T1000 (cell line): ENCODE results near the gene ATP8A2.

Source experiments
- DNase-seq: peaks from one replicate; lab custom pipeline; 2025; ENCODE audit warnings: mixed read lengths; lab: John Stamatoyannopoulos, UW

ATP8A2 gene

DNA sequence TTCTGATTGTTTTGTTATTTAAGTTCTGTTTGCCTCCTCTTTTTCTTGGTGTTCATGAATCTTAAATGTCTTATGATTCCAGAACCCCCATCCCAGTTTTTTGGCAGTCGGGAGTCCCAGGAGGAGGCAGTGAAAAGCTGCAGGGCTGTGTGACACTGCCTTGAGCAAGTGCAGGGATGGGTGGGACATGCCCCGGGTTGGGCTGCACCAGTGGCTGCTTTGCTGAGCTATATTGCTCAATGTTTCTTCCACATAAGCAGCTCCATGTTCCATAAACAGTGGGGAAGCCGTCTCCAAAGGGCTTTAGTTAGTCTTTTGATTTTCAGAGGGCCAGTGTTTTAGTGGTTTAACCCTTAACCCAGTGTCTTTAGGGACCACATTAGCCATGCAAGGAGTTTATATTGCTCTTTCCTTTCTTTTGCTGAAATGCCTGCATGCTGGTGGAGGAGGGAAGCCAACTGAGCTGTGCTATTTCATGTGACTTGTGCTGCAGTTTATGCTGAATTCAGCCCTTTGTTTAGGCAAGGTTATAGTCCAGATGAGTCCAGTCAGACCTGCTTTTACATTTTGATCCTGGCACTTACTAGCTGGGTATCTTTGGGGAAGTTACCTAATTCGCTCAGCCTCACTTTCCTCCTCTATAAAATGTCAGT, 13.1 kb downstream of the ATP8A2 start:
- DNase-seq: no peak

DNA sequence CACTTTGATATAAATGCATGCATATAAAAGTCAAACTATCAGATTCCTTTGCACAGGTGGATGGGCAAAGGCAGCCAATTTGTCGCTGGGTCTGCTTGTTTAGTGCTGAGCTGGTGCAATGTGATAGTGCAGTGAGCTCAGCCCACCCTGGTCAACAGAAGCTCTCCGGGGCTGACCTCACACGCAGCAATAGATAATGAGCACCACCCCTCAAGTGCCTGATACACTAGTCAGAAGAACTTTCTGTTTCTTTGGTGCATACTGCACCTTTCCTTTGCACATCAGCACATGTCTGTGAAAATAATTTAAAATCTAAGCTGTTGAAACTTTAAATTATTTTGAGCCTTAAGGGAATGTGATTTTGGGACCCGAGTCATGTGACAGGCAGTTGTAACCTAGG, 20.2 kb downstream of the ATP8A2 start:
- DNase-seq: no peak

DNA sequence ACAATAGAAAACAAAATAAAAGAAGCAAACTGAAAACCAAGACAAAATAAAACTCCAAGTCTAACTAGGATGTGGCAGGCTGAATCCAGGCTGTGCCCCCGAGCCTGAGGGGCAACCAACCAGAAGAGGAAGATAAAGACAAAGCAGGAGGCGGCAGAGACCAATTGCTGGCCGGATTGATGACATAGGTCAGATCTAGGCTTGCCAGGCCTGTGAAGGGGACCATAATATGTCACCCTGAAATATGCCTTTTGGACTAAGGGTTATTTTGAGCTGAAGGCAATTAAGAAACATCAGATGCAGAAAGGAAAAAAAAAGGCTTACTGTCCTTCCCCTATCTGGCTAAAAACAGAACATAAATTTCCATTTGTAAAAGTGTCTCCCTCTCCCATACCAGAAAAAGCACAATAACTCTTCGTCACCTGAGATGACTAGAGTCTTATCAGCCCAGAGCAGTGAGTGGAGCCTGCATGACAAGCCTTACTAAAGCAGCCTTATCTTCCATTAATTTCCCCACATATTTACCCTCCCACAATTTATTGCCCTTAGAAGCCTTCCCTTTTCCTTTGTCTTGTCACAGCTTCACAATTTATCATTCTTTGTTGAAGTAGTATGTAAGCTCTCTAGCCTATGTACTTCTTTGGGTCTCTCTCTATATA, 22.8 kb downstream of the ATP8A2 start:
- DNase-seq: no peak

DNA sequence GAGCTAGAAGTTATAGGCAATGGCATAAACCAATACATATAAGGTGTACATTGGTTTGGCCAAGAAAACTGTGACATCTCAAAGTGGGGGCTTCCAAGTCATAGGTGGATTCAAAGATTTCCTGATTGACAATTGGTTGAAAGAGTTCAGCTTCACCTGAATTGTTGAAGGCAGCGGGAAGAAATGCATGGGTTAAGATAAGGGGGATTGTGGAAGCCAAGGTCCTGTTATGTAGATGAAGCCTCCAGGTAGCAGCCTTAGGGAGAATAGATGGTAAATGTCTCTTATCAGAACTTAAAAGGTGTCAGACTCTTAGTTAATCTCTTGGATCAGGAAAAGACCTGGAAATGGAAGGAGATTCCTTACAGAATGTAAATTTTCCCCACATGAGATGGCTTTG, 26.0 kb downstream of the ATP8A2 start:
- DNase-seq: no peak

DNA sequence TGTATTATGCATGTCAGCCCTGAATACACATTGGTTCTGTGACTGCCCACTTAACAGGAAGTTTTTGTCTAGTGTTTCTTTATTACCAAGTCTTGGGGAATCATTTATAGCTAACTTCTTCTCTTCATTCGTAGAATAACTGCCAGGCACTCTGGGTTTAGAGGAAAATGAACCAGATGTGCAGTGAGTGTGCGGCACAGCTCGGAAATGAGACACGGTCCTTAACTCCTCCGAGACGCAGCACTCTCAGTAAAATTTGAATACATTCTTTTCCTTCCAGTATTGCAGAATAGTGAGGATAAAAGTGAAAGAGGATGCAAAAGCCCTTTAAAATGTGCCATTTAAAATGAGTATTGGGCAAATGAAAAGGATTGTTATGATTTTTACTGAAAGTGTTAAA, 29.2 kb downstream of the ATP8A2 start:
- no peak for DNase-seq

DNA sequence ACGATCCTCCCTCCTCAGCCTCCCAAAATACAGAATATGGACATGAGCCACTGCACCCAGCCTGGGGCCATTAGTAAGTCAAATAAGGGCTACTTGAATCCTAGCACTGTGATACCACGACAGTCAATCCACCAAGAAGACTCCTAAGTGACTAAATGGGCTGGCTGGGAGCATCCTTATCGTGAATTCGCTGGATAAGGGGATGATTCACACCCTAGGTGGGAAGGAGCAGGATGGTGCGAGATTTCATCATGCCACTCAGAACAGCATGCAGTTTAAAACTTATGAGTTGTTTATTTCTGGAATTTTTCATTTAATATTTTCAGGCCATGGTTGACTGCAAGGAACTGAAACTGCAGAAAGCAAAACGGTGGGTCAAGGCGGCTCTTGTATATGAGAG, 30.2 kb downstream of the ATP8A2 start:
- no peak for DNase-seq

DNA sequence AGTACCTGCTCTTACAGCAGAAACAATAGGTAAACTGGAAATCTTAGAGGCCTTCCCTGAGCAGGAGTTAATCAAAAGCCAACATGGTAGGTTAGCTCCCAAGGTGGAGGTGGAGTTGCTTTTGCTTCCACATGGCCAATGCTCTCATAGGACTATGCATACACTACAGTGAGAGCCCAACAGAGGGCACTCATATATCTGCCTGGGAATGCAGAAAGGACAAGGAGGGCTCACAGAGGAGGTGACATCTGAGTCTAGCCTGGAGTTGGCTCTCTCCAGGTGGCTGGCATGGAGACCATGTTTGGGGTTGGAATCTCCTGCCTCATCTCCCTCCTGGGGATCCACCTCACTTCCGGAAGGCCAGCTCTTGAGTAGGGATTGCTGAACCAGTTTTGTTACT, 34.6 kb downstream of the ATP8A2 start:
- DNase-seq: no peak

DNA sequence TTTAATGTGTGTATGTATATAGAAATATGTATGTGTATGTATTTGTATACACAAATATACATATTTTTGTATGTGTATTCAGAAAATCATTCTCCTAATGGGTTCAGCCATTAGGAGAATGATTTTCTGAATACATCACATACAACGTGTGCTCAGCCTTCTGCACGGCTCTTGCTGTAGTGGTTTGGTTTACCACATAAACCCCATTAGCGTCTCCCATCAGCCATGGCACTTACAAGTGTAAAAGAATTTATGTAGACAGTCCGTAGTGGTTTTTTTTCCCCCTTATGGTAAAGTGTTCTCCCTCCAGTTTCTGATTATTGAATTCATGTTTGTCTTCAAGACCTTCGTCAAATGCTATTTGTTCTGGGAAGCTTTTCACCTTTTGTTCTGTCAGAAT, 38.2 kb downstream of the ATP8A2 start:
- no peak for DNase-seq

DNA sequence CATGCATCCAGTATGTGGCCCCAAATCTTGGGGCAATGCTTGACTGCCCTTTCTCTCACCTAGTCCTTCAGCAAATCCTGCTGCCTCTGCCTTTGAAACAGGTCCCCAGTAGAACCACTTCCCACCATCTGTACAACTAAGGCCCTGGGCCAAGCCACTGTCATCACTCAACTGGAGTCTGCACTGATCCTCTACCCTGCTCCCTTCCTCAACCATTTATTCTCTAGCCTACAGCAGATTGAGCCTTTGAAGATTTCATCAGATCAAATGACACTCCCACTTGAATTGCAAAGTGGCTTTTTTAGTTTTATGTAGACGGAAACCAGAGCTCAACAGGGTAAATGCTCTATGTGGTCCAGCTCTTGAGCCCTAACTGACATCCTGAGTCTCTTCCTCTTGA, 43.5 kb downstream of the ATP8A2 start:
- DNase-seq: no peak

DNA sequence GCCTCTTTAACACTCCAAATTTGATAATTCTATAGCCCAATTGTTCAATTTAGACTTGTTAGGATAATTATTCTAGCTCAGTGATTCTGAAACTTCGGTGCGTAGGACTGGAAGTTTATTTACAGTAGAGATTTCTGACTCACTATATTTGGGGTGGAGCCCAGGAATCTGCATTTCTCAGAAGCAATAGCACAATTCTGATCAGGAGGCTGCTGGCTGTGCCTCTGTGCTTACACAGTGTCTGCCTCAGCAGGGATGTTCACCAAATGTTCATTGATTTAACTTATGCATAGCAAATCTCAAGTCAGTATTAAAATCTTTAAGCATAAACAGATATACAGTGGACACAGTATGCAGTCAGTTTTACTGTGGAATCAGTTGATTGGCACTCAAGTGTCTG, 45.8 kb downstream of the ATP8A2 start:
- no peak for DNase-seq

DNA sequence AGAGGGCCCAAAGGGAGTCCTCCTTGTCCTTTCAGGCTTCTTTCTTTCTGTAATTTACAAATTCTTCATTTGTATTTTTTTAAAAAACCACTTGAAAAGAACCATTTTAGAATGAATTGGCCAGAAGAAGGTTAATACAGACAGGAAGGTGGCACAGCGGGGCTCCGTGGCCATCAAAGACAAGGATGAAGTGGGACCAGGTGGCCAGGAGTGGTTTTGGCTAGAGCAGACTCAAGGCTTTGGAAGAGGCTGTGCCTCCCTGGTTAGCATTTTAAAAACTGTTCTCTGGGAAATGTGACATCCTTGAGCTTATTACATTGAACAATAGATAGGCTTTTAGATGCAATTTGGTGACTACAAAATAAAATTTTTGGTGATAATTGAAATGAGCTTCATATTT, 48.4 kb downstream of the ATP8A2 start:
- no peak for DNase-seq

DNA sequence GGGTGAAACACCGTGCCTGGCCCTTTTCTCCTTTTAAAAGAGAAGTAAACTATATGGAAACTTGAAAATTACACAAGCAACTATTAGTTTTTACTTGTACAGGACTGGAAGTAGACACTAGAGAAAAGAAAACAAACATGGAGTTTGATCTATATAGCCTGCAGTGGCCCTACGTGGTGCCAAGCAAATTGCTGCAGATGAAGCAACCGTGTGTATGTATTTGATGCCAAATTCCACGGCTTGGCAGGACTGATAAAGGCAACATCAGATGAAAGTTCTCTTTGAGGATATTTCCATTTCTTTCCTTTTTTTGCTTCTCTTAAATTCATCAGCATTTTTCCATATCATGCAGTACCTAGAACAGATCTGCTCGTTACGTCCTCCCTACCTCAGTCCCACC, 49.8 kb downstream of the ATP8A2 start:
- no peak for DNase-seq

DNA sequence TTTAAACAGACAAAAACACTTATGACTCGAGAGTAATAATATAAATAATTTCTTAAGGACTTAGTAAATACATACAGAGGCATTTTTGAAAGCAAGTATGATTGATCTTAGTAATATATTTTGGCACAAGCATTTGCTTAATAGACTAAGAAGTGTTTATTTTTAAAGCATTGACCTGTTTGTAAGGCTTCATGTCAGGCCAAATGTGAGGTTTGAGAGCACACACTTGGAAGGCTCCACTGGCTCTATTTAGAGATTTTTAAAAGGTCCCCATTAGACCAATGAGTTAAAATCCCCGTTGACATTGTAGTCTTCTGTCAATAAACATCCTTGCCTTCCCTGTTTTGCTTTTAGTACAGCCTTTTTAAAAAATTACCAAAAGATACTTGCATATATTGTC, 50.4 kb downstream of the ATP8A2 start:
- no peak for DNase-seq

DNA sequence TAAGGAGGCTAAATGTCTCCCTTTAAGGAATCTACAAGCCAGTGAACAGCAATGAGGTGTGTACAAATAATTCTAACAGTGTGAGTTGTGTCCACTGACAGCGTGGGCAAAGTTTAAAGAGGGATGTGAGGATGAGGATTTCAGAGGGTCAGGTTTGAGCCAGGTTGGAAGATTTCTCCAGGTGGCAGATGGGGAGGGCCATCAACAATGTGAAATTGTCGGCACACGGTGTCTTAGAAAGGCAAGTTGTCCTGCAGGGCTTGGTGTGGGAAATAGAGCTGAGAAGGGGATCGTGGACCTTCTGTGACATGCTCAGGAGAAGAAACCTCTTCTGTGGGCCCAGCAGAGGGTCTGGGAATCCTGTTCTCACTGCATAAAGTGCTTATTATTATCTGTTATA, 52.1 kb downstream of the ATP8A2 start:
- DNase-seq: no peak

DNA sequence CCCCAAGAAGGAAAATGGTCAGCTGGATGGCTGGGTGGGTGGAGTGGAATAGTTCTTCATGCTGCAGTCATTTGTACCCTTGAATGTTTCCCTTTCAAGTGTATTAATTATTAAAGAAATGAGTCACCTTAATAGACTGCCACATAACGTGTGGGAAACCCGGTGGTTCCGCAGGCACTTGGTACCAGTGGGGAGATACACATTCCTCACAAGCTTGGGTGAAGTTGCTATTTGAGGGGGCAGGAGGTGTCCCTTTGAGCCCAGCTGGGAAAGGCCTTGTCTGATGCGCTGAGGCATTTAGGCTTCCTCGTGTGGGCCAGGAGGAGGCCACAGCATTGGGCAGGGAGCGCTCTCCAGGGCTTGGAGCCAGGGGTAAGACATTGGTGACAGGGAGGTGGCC, 57.7 kb downstream of the ATP8A2 start:
- no peak for DNase-seq

DNA sequence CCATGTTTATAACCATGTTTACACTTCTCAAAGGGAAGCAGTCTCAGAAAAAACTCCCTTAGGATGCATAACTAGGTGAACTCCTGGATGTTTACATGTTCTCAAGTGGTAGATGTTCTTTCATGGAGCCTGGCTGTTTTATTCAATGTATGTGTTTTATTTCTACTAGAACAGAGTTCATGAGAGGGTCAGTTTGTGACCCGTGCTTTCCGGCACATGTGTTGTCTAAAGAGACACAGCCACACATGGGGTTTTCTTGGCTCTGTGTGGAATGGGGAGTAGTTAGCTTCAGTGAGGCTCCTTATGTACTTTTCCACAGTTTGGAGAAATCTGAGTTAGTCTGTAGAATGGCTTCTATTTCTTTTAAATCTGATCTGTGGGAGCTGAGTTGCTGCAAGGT, 60.9 kb downstream of the ATP8A2 start:
- no peak for DNase-seq

DNA sequence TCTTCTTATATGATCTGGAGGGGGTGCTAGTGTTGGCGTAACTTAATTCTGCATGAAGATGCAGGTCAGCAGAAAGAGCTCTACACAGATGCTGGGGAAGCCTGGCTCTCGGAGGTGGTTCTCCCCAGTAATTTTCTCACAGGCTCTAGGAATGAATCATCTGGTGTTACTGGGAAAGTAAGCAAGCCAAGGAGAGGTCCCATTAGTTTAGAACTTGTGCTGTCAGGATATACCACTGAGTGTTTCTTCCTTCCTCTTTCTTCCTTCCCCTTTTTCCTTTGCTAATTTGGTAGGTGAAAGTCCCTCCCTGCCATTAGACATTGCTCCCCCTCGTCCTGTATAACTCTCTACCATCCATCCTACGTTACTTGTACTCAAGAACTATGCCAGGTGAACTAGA, 68.3 kb downstream of the ATP8A2 start:
- no peak for DNase-seq

DNA sequence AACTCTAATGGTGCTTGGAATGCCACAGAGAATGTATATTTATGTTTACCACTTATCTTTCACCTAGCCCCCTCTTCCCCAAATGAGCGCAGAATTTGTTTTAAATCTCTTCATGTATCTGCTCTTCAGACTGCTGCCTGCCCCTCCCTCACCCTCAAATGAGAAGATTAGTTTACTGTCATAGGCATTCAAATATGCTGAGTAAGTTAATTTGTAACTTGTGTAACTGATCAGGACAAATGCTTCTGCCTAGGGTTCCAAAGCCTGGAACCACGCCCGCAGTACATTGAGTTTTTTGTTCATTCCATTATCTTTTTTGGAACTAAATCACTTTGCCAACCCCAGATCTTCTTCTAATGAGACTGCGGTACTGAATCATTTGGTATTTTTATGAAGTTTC, 74.5 kb downstream of the ATP8A2 start:
- DNase-seq: no peak

DNA sequence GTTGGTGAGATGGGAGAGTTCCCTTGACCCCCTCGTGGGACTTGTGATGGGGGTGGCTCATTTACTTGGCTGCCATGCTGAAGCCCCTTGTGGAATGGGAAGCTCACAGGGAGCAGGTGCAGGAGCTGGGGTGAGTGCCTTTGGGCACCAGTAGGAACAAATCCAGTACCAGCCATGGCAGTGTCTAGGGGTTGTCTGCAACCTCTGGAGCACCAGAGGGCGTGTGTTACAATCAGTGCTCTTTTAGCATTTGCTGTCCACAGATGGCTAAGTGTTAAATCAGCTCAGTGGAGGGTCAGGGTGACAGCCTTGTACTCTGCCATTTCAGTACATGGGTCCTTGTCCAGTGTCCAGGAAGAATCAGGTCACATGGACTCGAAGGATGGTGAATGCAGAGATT, 75.6 kb downstream of the ATP8A2 start:
- no peak for DNase-seq

DNA sequence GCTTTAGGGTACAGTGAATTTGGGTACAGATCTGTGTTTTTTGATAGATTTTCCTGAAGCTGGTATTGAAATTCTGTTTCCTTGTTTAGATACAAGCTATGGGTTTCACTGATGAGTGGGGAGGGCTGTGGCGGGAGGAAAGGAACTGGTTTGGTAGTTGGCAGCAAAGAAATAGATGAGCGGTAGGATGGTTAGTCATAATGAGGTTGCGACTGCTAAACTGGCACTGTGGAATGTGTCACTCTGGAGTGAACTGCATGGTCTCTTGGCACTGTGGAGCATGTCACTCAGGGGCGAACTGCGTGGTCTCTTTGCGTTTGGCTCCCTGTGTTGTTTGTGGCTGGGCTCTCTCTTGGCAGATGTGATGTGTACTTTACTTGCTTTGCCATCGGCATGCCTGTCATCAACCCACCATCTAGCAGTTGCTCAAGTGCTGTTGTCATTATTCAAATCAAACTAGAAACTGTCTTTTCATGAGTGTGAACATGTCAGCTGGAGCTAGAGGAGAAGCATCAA, 82.1 kb downstream of the ATP8A2 start:
- no peak for DNase-seq

DNA sequence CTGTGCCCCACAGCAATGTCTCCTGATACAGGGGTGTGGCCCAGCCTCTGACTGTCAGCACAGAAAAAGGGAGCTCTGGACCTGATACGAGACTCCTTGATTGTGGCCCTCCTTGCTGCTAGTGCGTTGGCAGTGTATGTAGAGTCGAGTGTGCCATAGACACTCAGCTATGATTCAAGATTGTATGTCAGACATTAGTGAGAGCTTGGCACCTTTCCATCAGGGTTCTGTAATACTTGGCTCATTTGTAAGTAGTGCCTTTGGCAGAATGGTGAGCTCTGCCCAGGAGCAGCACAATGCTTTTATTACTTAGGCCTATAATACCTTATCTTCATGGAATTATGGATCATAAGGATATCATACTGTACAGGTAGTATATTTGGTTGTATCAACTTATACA, 83.4 kb downstream of the ATP8A2 start:
- DNase-seq: no peak

DNA sequence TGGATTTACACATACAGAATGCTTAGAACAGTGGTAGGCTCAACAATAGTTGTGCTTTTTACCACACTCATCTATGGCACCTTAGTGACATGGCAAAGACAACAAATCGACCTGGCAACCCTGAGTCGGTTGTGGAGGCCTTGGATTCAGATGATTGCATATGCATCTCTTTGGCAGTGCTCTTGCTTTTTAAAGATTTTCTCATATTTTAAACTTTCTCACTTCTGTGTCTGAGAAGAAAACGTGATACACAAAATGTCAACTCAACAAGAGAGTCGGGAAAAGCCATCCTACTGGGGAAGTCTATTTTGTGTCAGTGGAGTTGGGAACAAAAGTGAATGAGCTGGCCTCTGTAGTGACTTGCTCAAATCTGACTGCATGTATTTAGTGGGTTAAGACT, 85.8 kb downstream of the ATP8A2 start:
- no peak for DNase-seq

DNA sequence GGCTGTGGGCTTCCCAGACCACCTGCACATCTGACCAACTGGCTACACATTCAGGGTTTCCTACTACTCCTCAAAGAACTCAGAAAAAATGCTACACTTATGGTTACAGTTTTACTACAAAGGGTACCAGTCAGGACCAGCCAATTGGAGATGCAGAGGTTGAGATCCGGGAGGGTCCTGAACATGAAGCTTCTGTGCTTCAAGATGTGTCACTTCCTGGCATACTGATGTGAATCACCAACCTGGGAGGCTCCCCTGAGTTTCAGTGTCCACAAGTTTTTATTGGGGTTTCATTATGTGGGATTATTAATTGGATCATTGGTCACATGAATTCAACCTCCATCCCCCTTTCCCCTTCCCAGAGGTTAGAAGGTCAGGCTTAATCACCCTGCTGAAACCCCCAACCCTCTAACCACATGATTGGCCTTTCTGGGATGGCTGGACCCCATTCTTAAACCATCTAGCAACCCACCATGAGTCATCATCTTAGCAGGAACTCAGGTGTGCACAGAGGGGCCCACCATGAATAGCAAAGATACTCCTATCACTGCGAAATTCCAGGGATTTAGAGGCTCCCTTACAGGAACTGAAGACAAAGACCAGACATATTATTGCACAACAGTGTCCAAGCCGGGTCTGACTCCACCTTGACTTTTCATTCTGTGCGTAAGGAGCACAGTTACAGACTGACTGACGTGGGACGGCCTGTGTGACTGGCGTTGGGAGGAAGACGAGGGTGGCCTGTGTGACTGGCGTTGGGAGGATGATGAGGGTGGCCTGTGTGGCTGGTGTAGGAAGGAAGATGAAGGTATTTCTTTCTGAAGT, 90.7 kb downstream of the ATP8A2 start:
- DNase-seq: no peak
